Coronary artery (tissue), 2 donors: ENCODE results near the gene HECTD4.
"Not testable (repeated sequence)": the region's sequence is repeated elsewhere in the genome, so short reads cannot be mapped to it uniquely, and the experiment has no call there.

ENCODE experiments used
- DNase-seq: peaks from one replicate; pipeline ENCODE4 v3.0.0-alpha.2; 2017; ENCODE audit warnings: low spot score
- H3K27ac ChIP-seq, 2 donors: fragments of 200-600 bp; sonication (generic); one replicate each; pipeline ENCODE4 v1.5.1; 2016 to 2019
- H3K4me3 ChIP-seq: fragments of 200-600 bp; sonication (generic); 2 replicates; pipeline ENCODE4 v1.5.1; 2016; ENCODE audit warnings: mild to moderate bottlenecking, moderate library complexity
- CTCF ChIP-seq: fragments of 200-600 bp; sonication (generic); IDR thresholded peaks from one replicate; pipeline ENCODE4 v1.5.1; 2019; ENCODE audit warnings: antibody characterized with exemption

The HECTD4 gene

DNA sequence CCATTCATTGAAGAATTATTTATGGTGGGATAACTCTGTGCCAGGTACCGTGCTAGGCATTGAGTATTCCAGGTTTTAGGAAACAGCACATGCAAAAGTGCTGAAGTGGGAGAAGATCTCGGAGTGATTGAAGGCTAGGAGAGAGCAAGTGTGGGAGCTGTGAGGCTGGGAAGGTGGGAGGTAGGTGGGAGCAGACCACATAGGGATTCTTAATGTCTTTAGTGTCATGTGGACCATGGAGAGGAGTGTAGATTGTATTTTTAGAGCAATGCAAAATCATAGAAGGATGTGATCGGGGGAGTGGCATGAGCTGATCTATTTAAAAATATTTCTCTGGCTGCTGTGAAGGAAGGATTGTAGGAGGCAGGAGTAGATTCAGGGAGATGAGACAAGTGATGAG is 41.9 kb upstream of the HECTD4 start:
- Histone ChIP-seq H3K27ac (no peak overlapping the region), H3K4me3 (no peak overlapping the region)
- no peak for TF ChIP-seq CTCF
- DNase-seq, result no peak

DNA sequence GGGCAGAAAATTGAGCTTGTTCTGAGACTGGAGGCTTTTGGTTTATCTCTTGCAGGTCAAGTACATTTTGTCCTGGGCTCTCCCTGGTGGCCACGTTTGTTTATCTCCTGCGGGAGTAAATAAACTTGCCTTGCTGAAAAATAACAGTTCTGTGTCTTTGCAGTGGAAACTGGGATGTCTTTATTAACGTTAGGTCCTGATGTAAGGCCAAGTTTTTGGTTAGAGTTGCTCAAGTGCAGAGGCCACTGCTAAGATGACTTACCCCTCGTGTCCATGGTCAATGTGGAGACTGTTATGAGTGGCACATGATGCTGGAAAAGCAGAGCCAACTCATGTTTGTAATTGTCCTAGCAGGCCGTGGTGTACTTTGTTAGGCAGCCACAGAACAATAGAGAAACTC is 40.3 kb upstream of the HECTD4 start:
- Histone ChIP-seq H3K4me3 (no peak overlapping the region), H3K27ac (peak overlapping the region in 1 of 2 donors; percentile 12)
- no peak for TF ChIP-seq CTCF
- DNase-seq, result no peak

- Histone ChIP-seq H3K27ac (no peak overlapping the region), H3K4me3 (no peak overlapping the region)
- no peak for TF ChIP-seq CTCF
- no peak for DNase-seq
Measured at GRCh38 chr12:112421363-112421762, 39.1 kb upstream of the HECTD4 start.

- no peak for TF ChIP-seq CTCF
- no peak for DNase-seq
- Histone ChIP-seq H3K4me3 (no peak overlapping the region), H3K27ac (no peak overlapping the region)
Measured at GRCh38 chr12:112420740-112421139, 38.5 kb upstream of the HECTD4 start.

- DNase-seq, result peak; percentile 88
- Histone ChIP-seq H3K4me3 (peak overlapping the region; percentile 87), H3K27ac (peak overlapping the region; percentile 100)
- no peak for TF ChIP-seq CTCF
Measured at GRCh38 chr12:112419297-112420133, 37.3 kb upstream of the HECTD4 start.

DNA sequence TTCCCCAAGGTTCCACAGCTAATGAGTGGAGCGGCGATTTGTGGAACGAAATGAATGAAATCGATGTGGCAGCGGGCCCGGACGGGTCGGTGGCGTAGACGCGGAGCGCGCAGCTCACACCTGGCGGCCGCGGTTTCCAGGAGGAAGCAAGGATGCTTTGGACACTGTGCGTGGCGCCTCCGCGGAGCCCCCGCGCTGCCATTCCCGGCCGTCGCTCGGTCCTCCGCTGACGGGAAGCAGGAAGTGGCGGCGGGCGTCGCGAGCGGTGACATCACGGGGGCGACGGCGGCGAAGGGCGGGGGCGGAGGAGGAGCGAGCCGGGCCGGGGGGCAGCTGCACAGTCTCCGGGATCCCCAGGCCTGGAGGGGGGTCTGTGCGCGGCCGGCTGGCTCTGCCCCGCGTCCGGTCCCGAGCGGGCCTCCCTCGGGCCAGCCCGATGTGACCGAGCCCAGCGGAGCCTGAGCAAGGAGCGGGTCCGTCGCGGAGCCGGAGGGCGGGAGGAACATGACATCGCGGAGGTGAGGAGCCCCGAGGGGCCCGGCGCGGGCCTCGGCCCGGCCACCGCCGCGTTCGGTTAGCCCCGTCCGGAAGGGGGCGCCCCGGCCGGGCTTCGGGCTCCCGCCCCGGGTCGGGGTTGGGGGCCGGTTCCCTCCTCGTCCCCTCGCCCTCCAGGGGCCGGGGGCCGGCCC is 36.5 kb upstream of the HECTD4 start, which contains the start of gene PTPN11:
Gene PTPN11 (plus strand): TSS at position 340 of the 689 bp plus-strand sequence. CDS start 165 bp downstream, at position 505.
- peak; percentile 91 for DNase-seq
- H3K4me3 ChIP-seq, result peak within 1 kb of the TSS; percentile 87
- H3K27ac ChIP-seq, result peak within 1 kb of the TSS; percentile 100
- no peak for TF ChIP-seq CTCF

DNA sequence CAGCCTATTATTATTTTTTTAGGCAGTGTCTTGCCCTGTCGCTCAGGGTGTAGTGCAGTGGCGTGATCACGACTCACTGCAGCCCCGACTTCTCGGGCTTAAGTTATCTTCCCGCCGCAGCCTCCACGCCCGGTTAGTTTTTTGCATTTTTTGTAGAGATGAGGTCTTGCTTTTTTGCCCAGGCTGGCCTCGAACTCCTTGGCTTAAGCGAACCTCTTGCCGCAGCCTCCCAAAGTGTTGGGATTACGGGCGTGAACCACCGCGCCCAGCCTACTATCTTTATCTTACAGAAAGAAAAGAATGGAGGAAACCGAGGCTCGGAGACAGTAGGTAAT is 36.0 kb upstream of the HECTD4 start:
- H3K27ac ChIP-seq, result peak overlapping the region; percentile 100

GRCh38 chr12:112415457-112415856 is 33.2 kb upstream of the HECTD4 start:
- DNase-seq, H3K4me3 ChIP-seq, H3K27ac ChIP-seq: not testable (repeated sequence)

More for the DNA sequence above, 36.0 kb upstream of the HECTD4 start:
- DNase-seq, result no peak
- H3K4me3 ChIP-seq, result peak overlapping the region; percentile 87
- no peak for TF ChIP-seq CTCF
